Measurements from ENCODE around the gene C11orf68. TPM values are rescaled to one million over a fixed set of nuclear protein-coding genes. Genes with fewer than 3 reads are reported as not detected.
"Not testable (repeated sequence)": the region's sequence is repeated elsewhere in the genome, so short reads cannot be mapped to it uniquely, and the experiment has no call there.

Gene C11orf68
- total RNA-seq, 2 donors from 2014 or later: 14.1 to 18.1 TPM

- H3K27ac Mint-ChIP-seq; DNase-seq; H3K9me3 ChIP-seq (ENCODE audit: control insufficient read depth, low read length, poor library complexity, severe bottlenecking); H3K36me3 Mint-ChIP-seq (ENCODE audit: low read depth); ATAC-seq; H3K4me3 Mint-ChIP-seq; H3K27me3 Mint-ChIP-seq; H3K4me1 Mint-ChIP-seq: not testable (repeated sequence)
Measured at GRCh38 chr11:65951641-65952040, 32.8 kb upstream of the C11orf68 start.

- not testable (repeated sequence) for H3K27me3 Mint-ChIP-seq; ATAC-seq; H3K36me3 Mint-ChIP-seq (ENCODE audit: low read depth); DNase-seq; H3K4me1 Mint-ChIP-seq; H3K9me3 ChIP-seq (ENCODE audit: control insufficient read depth, low read length, poor library complexity, severe bottlenecking); H3K27ac Mint-ChIP-seq; H3K4me3 Mint-ChIP-seq
Measured at GRCh38 chr11:65950711-65951110, 31.8 kb upstream of the C11orf68 start.

- DNase-seq: no peak
- no peaks in the 10 kb centered on the region for H3K36me3 Mint-ChIP-seq (ENCODE audit: low read depth)
Measured at GRCh38 chr11:65947603-65948125, 28.8 kb upstream of the C11orf68 start.

GRCh38 chr11:65947133-65947532 is 28.3 kb upstream of the C11orf68 start:
- DNase-seq: no peak
- Mint-ChIP-seq H3K4me1 (no peaks in the 10 kb centered on the region), H3K27ac (no peak overlapping the region), H3K4me3 (no peak overlapping the region), H3K36me3 (ENCODE audit: low read depth) (no peaks in the 10 kb centered on the region), H3K27me3 (no peaks in the 10 kb centered on the region)
- no peaks in the 10 kb centered on the region for H3K9me3 ChIP-seq (ENCODE audit: control insufficient read depth, low read length, poor library complexity, severe bottlenecking)
- ATAC-seq: no peak

More at GRCh38 chr11:65947603-65948125, 28.8 kb upstream of the C11orf68 start:
- H3K4me3 Mint-ChIP-seq: no peak overlapping the region
- no peaks in the 10 kb centered on the region for H3K9me3 ChIP-seq (ENCODE audit: control insufficient read depth, low read length, poor library complexity, severe bottlenecking)
- H3K4me1 Mint-ChIP-seq: no peaks in the 10 kb centered on the region
- no peak for ATAC-seq
- H3K27ac Mint-ChIP-seq: no peak overlapping the region
- H3K27me3 Mint-ChIP-seq: no peaks in the 10 kb centered on the region

GRCh38 chr11:65946655-65947054 is 27.8 kb upstream of the C11orf68 start:
- H3K36me3 Mint-ChIP-seq (ENCODE audit: low read depth): no peaks in the 10 kb centered on the region
- ATAC-seq: no peak

GRCh38 chr11:65945941-65946558 is 27.2 kb upstream of the C11orf68 start:
- no peak overlapping the region for H3K27ac Mint-ChIP-seq

More at GRCh38 chr11:65946655-65947054, 27.8 kb upstream of the C11orf68 start:
- no peak overlapping the region for H3K27ac Mint-ChIP-seq
- no peak for DNase-seq
- no peaks in the 10 kb centered on the region for H3K27me3 Mint-ChIP-seq
- no peak overlapping the region for H3K4me3 Mint-ChIP-seq
- H3K4me1 Mint-ChIP-seq: peaks cover under 1% of the 10 kb centered on the region
- no peaks in the 10 kb centered on the region for H3K9me3 ChIP-seq (ENCODE audit: control insufficient read depth, low read length, poor library complexity, severe bottlenecking)

GRCh38 chr11:65945430-65945911 is 26.6 kb upstream of the C11orf68 start, which contains the start of gene TSGA10IP:
TSGA10IP (plus strand) TSS chr11:65945480; CDS start chr11:65945676, 196 bp downstream.
- no peaks in the 10 kb centered on the region for H3K9me3 ChIP-seq (ENCODE audit: control insufficient read depth, low read length, poor library complexity, severe bottlenecking)
- no peak for DNase-seq
- H3K4me3 Mint-ChIP-seq: no peak within 1 kb of the TSS
- no peak for ATAC-seq
- H3K27ac Mint-ChIP-seq: no peak within 1 kb of the TSS
- H3K36me3 Mint-ChIP-seq (ENCODE audit: low read depth): peaks cover 5% of the 10 kb centered on the region
- peaks cover 6% of the 10 kb centered on the region for H3K4me1 Mint-ChIP-seq
- no peaks in the 10 kb centered on the region for H3K27me3 Mint-ChIP-seq

More at GRCh38 chr11:65945941-65946558, 27.2 kb upstream of the C11orf68 start:
- Mint-ChIP-seq H3K36me3 (ENCODE audit: low read depth) (peaks cover 5% of the 10 kb centered on the region), H3K4me3 (no peak overlapping the region), H3K27me3 (no peaks in the 10 kb centered on the region), H3K4me1 (peaks cover 6% of the 10 kb centered on the region)
- H3K9me3 ChIP-seq (ENCODE audit: control insufficient read depth, low read length, poor library complexity, severe bottlenecking): no peaks in the 10 kb centered on the region
- ATAC-seq: no peak
- no peak for DNase-seq

- H3K9me3 ChIP-seq (ENCODE audit: control insufficient read depth, low read length, poor library complexity, severe bottlenecking): no peaks in the 10 kb centered on the region
- Mint-ChIP-seq H3K4me3 (no peak overlapping the region), H3K27ac (no peak overlapping the region), H3K27me3 (no peaks in the 10 kb centered on the region), H3K36me3 (ENCODE audit: low read depth) (peaks cover 5% of the 10 kb centered on the region), H3K4me1 (peaks cover 6% of the 10 kb centered on the region)
- DNase-seq (no peak), ATAC-seq (no peak)
Measured at GRCh38 chr11:65944767-65945166, 25.9 kb upstream of the C11orf68 start.

GRCh38 chr11:65944191-65944590 is 25.3 kb upstream of the C11orf68 start:
- no peaks in the 10 kb centered on the region for H3K27me3 Mint-ChIP-seq
- no peaks in the 10 kb centered on the region for H3K9me3 ChIP-seq (ENCODE audit: control insufficient read depth, low read length, poor library complexity, severe bottlenecking)
- DNase-seq (no peak), ATAC-seq (no peak)
- no peak overlapping the region for H3K27ac Mint-ChIP-seq
- peaks cover 5% of the 10 kb centered on the region for H3K36me3 Mint-ChIP-seq (ENCODE audit: low read depth)
- no peak overlapping the region for H3K4me3 Mint-ChIP-seq
- peaks cover 6% of the 10 kb centered on the region for H3K4me1 Mint-ChIP-seq

- H3K9me3 ChIP-seq (ENCODE audit: control insufficient read depth, low read length, poor library complexity, severe bottlenecking): no peaks in the 10 kb centered on the region
- ATAC-seq (no peak), DNase-seq (no peak)
- Mint-ChIP-seq H3K4me3 (no peak overlapping the region), H3K4me1 (peaks cover 6% of the 10 kb centered on the region), H3K36me3 (ENCODE audit: low read depth) (peaks cover 5% of the 10 kb centered on the region), H3K27ac (no peak overlapping the region), H3K27me3 (no peaks in the 10 kb centered on the region)
Measured at GRCh38 chr11:65942531-65942930, 23.7 kb upstream of the C11orf68 start.

- no peaks in the 10 kb centered on the region for H3K9me3 ChIP-seq (ENCODE audit: control insufficient read depth, low read length, poor library complexity, severe bottlenecking)
- Mint-ChIP-seq H3K27ac (no peak overlapping the region), H3K27me3 (no peaks in the 10 kb centered on the region), H3K36me3 (ENCODE audit: low read depth) (peaks cover 5% of the 10 kb centered on the region), H3K4me3 (no peak overlapping the region), H3K4me1 (peaks cover 6% of the 10 kb centered on the region)
- ATAC-seq (no peak), DNase-seq (no peak)
Measured at GRCh38 chr11:65941720-65942310, 23.0 kb upstream of the C11orf68 start.

GRCh38 chr11:65937766-65938165 is 18.9 kb upstream of the C11orf68 start:
- H3K4me3 Mint-ChIP-seq: no peak overlapping the region
- no peak for DNase-seq
- H3K27ac Mint-ChIP-seq: no peak overlapping the region
- peaks cover 5% of the 10 kb centered on the region for H3K36me3 Mint-ChIP-seq (ENCODE audit: low read depth)
- H3K4me1 Mint-ChIP-seq: peaks cover 6% of the 10 kb centered on the region
- H3K9me3 ChIP-seq (ENCODE audit: control insufficient read depth, low read length, poor library complexity, severe bottlenecking): no peaks in the 10 kb centered on the region
- no peaks in the 10 kb centered on the region for H3K27me3 Mint-ChIP-seq
- ATAC-seq: no peak

- H3K27ac Mint-ChIP-seq: no peak overlapping the region
- H3K4me1 Mint-ChIP-seq: peaks cover 9% of the 10 kb centered on the region
- ATAC-seq (no peak), DNase-seq (no peak)
- no peaks in the 10 kb centered on the region for H3K27me3 Mint-ChIP-seq
- no peaks in the 10 kb centered on the region for H3K36me3 Mint-ChIP-seq (ENCODE audit: low read depth)
- H3K9me3 ChIP-seq (ENCODE audit: control insufficient read depth, low read length, poor library complexity, severe bottlenecking): no peaks in the 10 kb centered on the region
- H3K4me3 Mint-ChIP-seq: no peak overlapping the region
Measured at GRCh38 chr11:65934014-65934413, 15.2 kb upstream of the C11orf68 start.

GRCh38 chr11:65932558-65932919 is 13.7 kb upstream of the C11orf68 start:
- ATAC-seq (no peak), DNase-seq (no peak)
- H3K4me3 Mint-ChIP-seq: no peak overlapping the region
- H3K27me3 Mint-ChIP-seq: no peaks in the 10 kb centered on the region
- no peak overlapping the region for H3K27ac Mint-ChIP-seq
- H3K4me1 Mint-ChIP-seq: peaks cover 19% of the 10 kb centered on the region
- H3K9me3 ChIP-seq (ENCODE audit: control insufficient read depth, low read length, poor library complexity, severe bottlenecking): no peaks in the 10 kb centered on the region
- no peaks in the 10 kb centered on the region for H3K36me3 Mint-ChIP-seq (ENCODE audit: low read depth)
